Uterus (tissue), 2 donors: Measurements from ENCODE around the gene LIPH.

Experiments used
- CTCF ChIP-seq, 4 experiments: fragments of 200-600 bp in 2 of 4; fragments of 450-650 bp in 2 of 4; sonication (generic) in 2 of 4; IDR thresholded peaks; one replicate each; pipeline ENCODE4 v1.5.1; 2016 to 2019; ENCODE audit warnings: antibody characterized with exemption in 4 of 4, mild to moderate bottlenecking in 2 of 4, moderate library complexity in 1 of 4
- POLR2A ChIP-seq, 2 donors: fragments of 450-650 bp; IDR thresholded peaks; one replicate each; pipeline ENCODE4 v1.6.1; 2016; ENCODE audit warnings: antibody characterized with exemption in 2 of 2, mild to moderate bottlenecking in 1 of 2, moderate library complexity in 1 of 2

- no peak for TF ChIP-seq CTCF (IDR thresholded peaks at IDR 0.05)
- no peak for TF ChIP-seq POLR2A (IDR thresholded peaks at IDR 0.05)
Observed at GRCh38 chr3:185534511-185534910, 17.9 kb downstream of the LIPH start.
